GM13977 (cell line): ENCODE data around the gene TOPBP1.
A peak's percentile ranks its signal among the peaks of the same experiment; 100 is the strongest.

Source experiments
- DNase-seq: peaks from one replicate; pipeline ENCODE4 v3.0.0; 2012; ENCODE audit warnings: low spot score
- CTCF ChIP-seq: IDR thresholded peaks from 2 replicates; pipeline ENCODE4 v1.5.1; 2012; ENCODE audit warnings: mild to moderate bottlenecking, control low read depth; ENCODE audit not compliant: insufficient read depth; ENCODE audit errors: extremely low read depth, missing control alignments
- in situ Hi-C: fragments of 300-500 bp; cut with MboI; formaldehyde crosslinking; loops from one replicate; pipeline ENCODE4 v1.12.0; 2022; ENCODE audit warnings: low sequenced_read_pairs, low pct_unique_long_range_greater_than_20kb, mixed read lengths, inconsistent platforms; ENCODE audit not compliant: unreplicated experiment

The TOPBP1 gene

GRCh38 chr3:133663569-133664313 is 2.0 kb upstream of the TOPBP1 start:
- in situ Hi-C loops = no loop called here
- TF ChIP-seq CTCF = peak; percentile 61
- peak; percentile 76 for DNase-seq

DNA sequence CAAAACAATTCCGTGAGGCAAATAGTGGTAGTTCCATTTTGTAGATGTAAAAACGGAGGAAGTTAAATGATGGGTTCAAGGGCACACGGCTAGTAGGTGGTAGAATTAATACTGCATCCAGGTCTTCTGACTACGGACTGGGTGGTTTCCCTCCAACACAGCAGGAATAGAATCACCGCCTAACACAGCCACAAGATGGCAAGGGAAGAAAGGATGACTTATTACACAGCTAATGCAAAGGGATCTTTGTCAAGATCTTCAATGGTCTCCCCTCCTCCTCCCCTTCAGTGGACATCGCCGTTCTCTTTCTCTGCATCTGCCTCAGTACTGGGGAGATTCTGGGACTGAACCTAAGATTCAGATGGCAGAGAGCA is 524 bp upstream of the TOPBP1 start:
- no peak for TF ChIP-seq CTCF
- DNase-seq = peak; percentile 56
- in situ Hi-C loops = no loop called here

GRCh38 chr3:133659806-133660205 is 1.9 kb downstream of the TOPBP1 start:
- TF ChIP-seq CTCF = no peak
- DNase-seq = no peak
- in situ Hi-C loops = no loop called here

GRCh38 chr3:133655731-133656515 is 5.8 kb downstream of the TOPBP1 start:
- no peak for DNase-seq
- TF ChIP-seq CTCF = no peak
- in situ Hi-C loops = no loop called here

DNA sequence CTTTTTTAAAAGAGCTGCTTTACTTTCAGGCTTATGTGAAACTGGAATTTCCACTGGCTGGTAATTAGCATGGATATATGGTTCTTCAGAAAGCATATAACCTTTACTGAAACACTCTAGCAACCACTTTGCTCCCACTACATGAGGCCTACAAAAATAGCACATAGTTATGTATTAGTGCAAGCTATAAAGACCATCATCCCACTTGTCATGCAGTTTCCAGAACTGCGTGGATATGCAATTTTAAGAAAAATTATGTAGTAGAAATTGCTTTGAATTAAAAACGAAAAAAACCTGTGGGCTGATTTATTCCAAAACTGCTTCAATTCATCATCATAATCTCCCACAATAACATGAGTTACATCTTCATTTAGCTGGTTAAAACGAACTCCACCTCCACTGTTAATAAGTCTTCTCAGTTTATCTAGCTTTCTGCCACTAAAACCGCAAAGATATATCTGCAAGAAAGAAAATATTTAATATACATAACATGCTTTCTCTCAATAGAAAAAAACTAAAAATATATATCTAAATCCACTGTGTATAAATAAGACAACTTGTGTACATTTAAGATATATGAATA is 12.2 kb downstream of the TOPBP1 start:
- in situ Hi-C loops = no loop called here
- no peak for DNase-seq

More for the DNA sequence above, 12.2 kb downstream of the TOPBP1 start:
- TF ChIP-seq CTCF = no peak
